Gastroesophageal sphincter (tissue), 3 donors: ENCODE results near the gene IQSEC1.

ENCODE experiments used
- CTCF ChIP-seq, 4 experiments: fragments of 200-600 bp in 2 of 4; fragments of 450-650 bp in 2 of 4; sonication (generic) in 1 of 4; IDR thresholded peaks; one replicate each; pipeline ENCODE4 v1.5.1; 2017 to 2019; ENCODE audit warnings: antibody characterized with exemption in 4 of 4, mild to moderate bottlenecking in 2 of 4, moderate library complexity in 2 of 4
- EP300 ChIP-seq: sonication (generic); formaldehyde crosslinking; IDR thresholded peaks from one replicate; pipeline ENCODE4 v1.6.1; 2017; ENCODE audit warnings: antibody characterized with exemption, mild to moderate bottlenecking
- POLR2A ChIP-seq, 2 donors: fragments of 450-650 bp; IDR thresholded peaks; one replicate each; pipeline ENCODE4 v1.6.1; 2017; ENCODE audit warnings: antibody characterized with exemption in 2 of 2, mild to moderate bottlenecking in 2 of 2, moderate library complexity in 1 of 2
- POLR2AphosphoS5 ChIP-seq: sonication (generic); formaldehyde crosslinking; IDR thresholded peaks from one replicate; pipeline ENCODE4 v1.6.1; 2017; ENCODE audit warnings: antibody characterized with exemption

GRCh38 chr3:13025778-13026518 is 47.3 kb downstream of the IQSEC1 start:
- TF ChIP-seq CTCF (IDR thresholded peaks at IDR 0.05) = no peak
- no peak for TF ChIP-seq POLR2A (IDR thresholded peaks at IDR 0.05)
- no peak for TF ChIP-seq EP300
- no peak for TF ChIP-seq POLR2AphosphoS5
